GM19468 (cell line): ENCODE measurements around the gene IL33.

Experiments
- ATAC-seq: cut with Tn5 transposase; IDR thresholded peaks from one replicate; pipeline ENCODE4 v1.9.1; 2021; ENCODE audit warnings: mild to moderate bottlenecking, moderate library complexity, moderate number of reproducible peaks; ENCODE audit not compliant: unreplicated experiment; ENCODE audit errors: extremely low read depth

Gene IL33

GRCh38 chr9:6216002-6216401 is 395 bp downstream of the IL33 start:
- ATAC-seq, result no peak

DNA sequence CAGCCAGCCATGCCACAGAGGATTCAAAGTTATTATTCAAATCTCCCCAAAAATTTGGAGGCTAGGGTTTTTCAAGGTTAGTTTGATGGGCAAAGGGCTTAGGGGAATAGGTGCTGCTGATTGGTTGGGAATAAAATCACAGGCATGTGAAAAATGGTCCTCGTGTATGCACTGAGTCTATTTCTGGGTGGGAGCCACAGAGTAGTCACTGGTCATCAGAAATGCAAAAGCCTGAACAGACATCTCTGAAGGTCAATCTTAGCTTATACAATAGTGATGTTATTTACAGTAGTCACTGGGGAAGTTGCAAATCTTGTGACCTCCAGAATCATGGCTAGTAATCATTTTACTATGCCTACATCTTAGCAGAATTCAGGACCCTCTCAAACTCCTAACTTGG is 1.3 kb downstream of the IL33 start:
- no peak for ATAC-seq

DNA sequence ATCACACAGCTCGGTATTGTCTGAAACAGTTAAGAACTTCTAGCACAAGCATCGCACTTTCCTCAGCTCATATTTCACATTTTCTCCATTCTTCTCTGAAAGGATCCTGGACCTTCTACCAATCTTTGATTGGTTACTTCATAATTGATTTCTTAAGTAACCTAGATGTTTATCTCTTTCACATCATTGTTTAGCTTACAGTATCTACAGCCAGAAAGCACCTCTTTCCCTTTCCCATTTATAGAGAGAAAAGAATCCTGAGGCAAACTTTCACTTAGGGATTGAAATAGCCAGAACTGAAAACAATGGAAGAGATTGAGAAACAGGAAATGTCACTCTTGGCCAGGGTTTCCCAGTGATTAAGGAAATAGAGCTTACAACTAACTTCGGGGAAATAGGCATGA is 2.5 kb downstream of the IL33 start:
- ATAC-seq, result no peak

DNA sequence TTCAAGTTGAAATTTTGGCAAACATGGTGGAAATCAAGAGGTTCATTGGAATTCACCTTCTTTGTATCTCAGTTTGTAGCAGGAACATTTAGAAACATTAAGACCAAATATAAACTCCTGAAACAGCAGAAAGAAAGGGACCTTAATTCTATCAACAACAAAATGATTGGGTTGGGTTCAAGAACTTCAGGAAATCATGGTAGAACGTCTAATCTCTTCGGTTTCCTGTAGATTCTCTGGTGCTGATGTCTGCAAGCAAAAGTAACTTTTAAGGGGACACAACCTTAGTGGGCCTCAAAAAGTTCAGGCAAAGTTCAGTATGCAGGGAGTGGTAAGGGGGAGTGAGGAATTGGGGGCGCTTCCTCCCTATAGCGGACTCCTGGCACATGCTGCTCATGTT is 3.4 kb downstream of the IL33 start:
- ATAC-seq, result no peak

- ATAC-seq, result no peak
Measured at GRCh38 chr9:6219981-6220380, 4.4 kb downstream of the IL33 start.

GRCh38 chr9:6224393-6225154 is 9.0 kb downstream of the IL33 start:
- no peak for ATAC-seq

DNA sequence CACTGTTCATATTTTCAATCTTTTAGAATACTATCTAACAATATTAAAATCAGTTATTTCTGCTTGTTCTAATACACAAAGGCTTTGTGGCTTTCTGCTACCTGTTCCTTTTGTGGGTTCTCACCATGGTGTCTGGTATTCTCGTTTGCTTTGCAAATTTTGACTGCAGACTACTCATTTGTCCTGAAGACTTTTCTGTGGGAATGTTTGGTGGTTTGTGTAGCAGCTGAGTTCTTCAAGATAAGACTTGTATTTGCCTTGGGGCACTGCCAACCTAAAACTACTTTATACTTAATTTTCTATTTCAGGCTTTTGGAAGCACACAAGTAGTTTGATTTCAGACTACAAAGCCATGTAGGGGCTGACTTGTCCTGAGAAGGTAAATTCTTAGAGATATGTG is 11.1 kb downstream of the IL33 start:
- no peak for ATAC-seq

DNA sequence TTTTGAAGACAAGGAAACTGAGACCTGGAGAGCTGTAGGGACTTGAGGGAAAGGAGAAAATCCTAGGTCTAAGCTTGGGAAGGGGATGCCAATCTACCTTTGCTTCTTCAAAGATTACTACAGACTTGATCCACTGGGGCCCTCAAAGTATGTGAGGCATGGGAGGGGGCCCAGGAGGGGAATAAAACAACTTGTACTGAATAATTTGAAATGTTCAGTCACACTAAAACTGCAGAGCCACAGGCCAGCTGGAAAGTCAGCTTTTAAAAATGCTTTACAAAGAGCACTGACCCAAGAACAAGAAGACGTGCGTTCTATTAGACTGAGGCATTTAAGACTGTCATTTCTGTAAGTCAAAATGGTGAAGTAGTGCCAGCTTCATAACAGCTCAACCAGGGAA is 13.6 kb downstream of the IL33 start:
- ATAC-seq, result no peak

DNA sequence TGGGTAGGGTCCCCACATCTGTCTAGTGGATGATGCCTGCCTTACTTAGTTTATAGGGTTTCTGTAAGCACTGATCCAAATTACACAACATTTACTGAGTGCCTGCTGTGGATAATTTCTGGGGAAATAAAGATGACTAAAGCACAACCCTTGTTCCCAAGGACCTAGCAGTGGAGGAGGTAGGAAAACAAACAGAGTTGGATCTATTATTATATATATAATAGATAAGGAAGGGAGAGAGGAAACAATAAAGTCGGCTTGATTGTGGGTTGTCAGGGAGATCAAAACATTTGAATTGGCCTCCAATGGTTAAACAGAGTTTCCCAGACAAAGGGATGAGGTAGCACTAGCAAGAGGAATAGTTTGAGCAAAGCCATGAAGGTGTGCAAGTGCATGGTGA is 14.0 kb downstream of the IL33 start:
- ATAC-seq, result no peak

DNA sequence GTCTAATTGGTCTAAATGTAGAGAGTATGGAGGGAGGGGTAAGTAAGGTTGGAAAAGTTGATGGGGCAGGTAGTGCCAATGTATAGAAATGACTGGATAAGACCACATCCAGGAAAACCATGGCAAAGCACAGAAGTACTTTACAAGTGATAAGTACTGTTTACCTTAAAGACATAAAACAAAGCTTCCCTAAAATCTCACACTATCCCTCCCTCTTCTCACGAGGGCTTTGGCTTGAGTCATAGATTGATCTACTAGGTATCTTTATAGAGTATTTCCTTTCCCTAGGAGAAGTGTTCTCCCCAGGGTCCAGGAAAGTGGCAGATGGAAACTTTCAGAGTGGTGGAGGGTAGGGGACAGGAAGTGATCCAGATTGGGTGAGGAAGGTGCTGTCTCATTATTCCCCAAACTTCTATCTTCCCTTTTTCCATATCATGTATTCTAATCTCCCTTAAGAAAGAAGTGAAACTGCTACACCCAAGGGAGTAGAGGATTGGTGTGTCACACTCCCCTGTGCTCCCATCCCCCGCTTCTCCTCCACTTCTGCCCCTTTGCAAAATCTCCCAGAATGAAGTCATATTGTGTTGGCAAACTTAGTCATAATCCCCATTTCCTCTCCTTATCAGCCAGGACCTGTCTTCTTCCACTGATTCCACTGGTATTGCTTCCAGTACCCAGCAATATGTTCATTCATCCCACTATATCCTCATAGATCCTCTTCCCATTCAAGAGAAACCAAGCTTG is 14.6 kb downstream of the IL33 start:
- no peak for ATAC-seq

GRCh38 chr9:6232336-6232945 is 16.8 kb downstream of the IL33 start:
- ATAC-seq, result no peak

- ATAC-seq, result no peak
Measured at GRCh38 chr9:6234014-6234413, 18.4 kb downstream of the IL33 start.

GRCh38 chr9:6237267-6237666 is 21.7 kb downstream of the IL33 start:
- ATAC-seq, result no peak

GRCh38 chr9:6239048-6239461 is 23.4 kb downstream of the IL33 start:
- no peak for ATAC-seq

- no peak for ATAC-seq
Measured at GRCh38 chr9:6239694-6240093, 24.1 kb downstream of the IL33 start.

DNA sequence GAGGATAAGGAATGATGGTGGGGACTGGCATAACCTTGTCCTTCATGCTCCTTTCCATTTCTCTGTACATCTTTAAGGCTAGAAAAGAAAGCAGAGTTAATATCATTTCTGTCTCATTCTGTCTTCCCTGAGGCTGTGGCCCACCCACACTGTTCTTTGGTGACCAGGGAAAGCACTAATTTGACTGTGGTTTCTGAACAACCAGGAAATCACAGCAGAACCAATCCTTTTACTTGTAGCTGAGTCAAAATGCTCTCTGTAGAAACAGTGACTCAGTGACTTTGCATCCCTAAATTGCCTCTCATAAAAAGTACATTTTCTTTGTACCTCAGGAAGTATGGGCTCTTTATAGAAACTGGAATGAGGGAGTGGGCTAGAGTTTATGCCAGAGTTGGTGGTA is 28.1 kb downstream of the IL33 start:
- no peak for ATAC-seq

DNA sequence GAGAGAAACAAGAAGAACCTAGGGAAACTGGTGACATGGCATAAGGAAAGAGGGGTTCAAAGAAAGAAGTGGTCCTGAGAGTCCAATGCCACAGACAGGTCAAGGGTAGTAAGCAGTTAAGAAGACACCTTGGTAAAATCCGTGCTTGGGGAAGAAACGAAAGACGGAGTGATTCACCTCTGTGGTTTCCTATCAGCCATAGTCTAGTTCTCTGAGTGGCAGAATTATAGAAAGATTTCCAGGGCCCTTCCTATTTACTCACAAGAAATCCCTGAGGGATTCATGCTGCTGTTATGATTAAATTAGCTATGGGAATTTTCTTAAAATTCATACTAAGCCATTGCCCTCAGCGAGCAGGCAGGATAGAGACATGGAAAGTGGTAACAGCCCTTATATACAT is 31.7 kb downstream of the IL33 start:
- no peak for ATAC-seq

GRCh38 chr9:6268826-6269397 is 53.3 kb downstream of the IL33 start:
- no peak for ATAC-seq

DNA sequence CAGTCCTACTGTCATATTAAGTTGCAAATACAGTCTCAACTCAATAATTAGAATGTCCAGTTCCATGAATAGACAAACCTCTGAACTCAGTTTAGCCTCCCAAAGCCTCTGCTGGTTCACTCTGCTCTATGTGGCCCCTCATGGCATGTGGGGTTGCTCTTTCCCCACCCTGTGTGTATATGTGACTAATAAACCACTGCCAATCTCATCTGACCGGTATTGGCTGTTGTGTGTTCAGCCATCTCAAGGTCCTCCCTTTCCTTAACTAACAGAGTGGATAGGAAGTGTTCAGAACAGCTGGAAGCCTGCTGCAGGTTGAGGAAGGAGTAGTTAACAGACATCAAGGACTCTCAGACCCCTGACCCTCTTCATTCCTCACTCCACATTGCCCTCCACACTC is 55.3 kb downstream of the IL33 start:
- no peak for ATAC-seq

- ATAC-seq, result no peak
Measured at GRCh38 chr9:6271508-6272228, 56.1 kb downstream of the IL33 start.

GRCh38 chr9:6272229-6272598 is 56.6 kb downstream of the IL33 start:
- no peak for ATAC-seq
